ENCODE measurements around the gene TBPL2. TPM values are rescaled to one million over a fixed set of nuclear protein-coding genes. Genes with fewer than 3 reads are reported as not detected.
"Not testable (repeated sequence)": the region's sequence is repeated elsewhere in the genome, so short reads cannot be mapped to it uniquely, and the experiment has no call there.

TBPL2 gene
- total RNA-seq, 1 donor from 2014 or later: not detected

DNA sequence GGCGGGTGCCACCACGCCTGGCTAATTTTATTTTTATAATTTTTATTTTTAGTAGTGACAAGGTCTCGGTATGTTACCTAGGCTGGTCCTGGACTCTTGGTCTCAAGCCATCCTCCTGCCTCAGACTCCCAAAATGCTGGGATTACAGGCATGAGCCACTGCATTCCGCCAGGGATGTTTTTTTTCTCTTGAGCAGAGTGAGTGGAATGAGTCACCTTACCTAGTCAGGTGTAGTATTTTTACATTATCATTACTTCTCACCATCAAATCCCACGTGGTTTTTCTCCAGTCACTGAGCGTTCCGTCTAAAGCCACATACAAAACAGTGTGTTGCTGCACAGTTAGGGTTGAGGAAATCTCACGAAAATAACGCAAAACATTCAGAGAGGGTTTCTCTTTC is 870 bp upstream of the TBPL2 start:
- intact Hi-C loops (cut with micrococcal nuclease): no loop called here

DNA sequence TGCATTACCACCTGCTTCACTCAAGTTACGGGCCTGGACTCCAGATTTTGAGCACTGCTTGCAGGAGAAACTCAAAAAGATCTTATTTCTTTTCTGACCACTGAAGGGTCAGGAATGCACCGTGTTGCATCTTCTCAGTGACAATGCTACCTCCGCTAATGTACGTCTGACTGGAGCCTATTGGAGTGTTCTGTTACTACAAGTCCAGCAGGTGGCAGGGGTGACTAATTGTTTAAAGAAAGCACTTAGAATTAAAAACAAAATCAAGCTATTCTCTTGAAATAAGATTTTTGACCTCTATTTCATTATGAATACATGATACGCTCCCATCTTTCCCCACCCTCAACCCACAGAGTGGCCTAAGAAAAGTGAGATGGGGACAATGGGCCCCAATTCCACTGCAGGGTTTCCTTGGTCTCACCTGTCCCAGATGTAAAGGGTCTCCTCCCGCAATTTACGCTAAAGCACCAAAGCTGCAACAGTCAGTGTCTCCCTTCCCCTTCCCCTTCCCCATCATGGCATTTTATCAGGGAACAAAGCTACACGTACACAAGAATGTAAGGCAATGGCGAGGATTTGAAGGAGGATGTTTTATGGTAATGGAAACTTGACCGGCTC is 2.2 kb downstream of the TBPL2 start:
- intact Hi-C loops (cut with micrococcal nuclease): no loop called here

GRCh38 chr14:55436931-55437330 is 3.5 kb downstream of the TBPL2 start:
- intact Hi-C loops (cut with micrococcal nuclease): no loop called here

DNA sequence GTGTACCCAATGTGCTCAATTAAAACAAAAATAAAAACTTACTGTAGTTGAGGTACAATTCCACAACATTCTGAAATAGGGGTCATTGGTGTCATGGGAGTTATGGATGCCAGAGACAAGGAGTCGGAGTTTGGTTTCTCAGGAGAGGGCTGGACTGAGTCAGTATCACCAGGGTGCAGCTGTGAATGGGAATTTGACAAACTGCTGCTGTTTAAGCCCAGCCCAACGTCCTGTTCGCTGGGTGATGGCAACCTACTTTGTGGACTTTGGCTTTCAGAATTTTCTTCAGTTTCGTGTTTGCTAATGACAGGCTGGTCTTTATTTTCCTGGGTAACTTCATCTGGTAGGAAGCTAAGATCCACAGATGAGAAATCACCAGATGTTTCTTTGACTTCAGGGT is 3.9 kb downstream of the TBPL2 start:
- intact Hi-C loops (cut with micrococcal nuclease): no loop called here

GRCh38 chr14:55434805-55435174 is 5.6 kb downstream of the TBPL2 start:
- intact Hi-C loops (cut with micrococcal nuclease): no loop called here

DNA sequence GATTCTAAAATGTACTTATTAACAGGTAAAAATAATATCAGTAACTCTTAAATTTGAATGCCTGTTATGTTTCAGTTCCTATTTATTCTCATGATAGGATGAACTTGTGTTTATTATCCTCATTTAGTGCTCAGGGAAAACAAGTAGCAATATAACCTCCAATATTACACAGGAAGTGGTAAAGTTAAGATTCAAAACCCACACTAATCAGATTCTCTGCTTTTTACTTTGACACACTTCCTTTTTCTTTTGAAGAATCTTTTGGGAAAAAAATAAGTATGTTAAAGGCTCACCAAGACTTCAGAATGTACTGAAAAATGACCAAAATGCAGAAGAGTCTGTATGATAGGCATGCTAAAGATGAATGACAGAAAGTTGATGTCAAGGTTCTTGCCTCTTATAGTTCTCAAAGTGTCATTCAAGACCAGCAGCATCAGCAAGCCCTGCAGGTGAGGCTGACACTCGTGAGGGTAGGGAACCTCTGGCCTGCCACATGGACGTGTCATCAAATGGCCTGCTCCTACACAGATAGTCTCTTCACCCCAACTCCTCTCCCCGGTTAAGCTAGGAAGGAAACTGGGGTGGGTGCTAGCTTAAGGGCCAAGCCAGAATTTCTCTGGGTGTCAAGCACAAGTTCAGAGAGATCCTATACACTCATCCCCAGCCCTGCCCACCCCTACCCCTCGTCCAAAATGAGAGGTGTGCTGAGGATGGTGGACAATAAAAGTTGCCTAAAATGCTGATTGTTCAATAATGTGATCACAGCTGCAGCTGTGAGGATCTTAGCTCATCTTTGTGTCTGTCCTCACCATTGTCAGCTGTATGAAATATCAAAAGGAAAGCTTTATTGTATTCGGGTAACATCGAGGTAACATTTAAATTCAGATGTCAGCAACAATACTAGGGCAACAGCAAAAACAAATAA is 6.3 kb downstream of the TBPL2 start:
- intact Hi-C loops (cut with micrococcal nuclease): no loop called here

- intact Hi-C loops (cut with micrococcal nuclease): no loop called here
Observed at GRCh38 chr14:55432628-55433027, 7.8 kb downstream of the TBPL2 start.

DNA sequence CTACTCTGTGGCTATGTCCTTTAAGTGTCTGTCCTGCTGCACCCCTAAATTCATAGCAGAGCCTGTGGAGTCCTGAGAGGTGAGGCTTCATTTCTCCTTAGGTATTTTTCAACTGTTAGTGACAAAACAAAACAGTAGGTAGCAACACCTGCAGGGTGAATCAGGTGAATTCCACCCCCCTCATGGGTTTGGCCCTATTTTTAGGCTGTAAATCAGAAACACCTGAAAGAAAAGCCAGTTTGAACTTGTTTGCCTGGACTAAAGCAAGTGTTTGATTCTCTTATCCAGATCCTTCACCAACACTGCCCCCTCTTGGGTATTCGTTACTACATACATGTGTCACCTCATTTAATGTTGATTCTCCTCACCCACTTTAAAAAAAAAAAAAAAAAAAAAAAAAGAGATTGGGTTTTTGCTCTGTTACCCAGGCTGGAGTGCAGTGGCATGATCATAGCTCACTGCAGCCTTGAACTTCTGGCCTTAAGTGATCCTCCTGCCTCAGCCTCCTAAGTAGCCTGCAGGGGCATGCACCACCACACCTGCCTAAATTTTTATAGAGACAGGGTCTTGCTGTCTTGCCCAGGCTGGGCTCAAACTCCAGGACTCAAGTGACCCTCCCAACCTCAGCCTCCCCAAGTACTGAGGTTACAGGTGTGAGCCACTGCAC is 10.3 kb downstream of the TBPL2 start:
- intact Hi-C loops (cut with micrococcal nuclease): loop anchor here (1.0 kb wide), 3 partner anchors 159 to 217 kb away; partner anchors contain the start of gene FBXO34

DNA sequence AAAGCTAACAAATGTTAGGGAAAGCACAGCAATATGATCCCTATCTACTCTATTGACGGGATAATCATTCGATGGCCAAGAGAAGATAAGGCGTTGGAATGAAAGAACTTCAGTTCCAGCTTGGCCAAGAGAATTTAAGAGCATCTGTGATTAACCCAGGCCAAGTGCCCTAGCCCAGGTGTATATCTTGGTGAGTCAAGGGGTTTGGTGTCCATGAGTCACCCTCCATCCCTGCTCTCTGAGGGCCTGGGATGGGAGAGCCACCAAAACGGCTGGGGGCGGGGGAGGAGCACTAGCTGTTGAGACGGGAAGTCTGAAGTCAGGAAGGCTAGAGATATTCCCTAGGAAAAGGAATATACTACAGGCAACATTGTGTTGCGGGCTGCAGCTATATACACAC is 13.0 kb downstream of the TBPL2 start:
- intact Hi-C loops (cut with micrococcal nuclease): no loop called here

GRCh38 chr14:55426891-55427290 is 13.5 kb downstream of the TBPL2 start:
- intact Hi-C loops (cut with micrococcal nuclease): no loop called here

GRCh38 chr14:55425091-55425490 is 15.3 kb downstream of the TBPL2 start:
- intact Hi-C loops (cut with micrococcal nuclease): no loop called here

- intact Hi-C loops (cut with micrococcal nuclease): no loop called here
Observed at GRCh38 chr14:55423969-55424368, 16.4 kb downstream of the TBPL2 start.

DNA sequence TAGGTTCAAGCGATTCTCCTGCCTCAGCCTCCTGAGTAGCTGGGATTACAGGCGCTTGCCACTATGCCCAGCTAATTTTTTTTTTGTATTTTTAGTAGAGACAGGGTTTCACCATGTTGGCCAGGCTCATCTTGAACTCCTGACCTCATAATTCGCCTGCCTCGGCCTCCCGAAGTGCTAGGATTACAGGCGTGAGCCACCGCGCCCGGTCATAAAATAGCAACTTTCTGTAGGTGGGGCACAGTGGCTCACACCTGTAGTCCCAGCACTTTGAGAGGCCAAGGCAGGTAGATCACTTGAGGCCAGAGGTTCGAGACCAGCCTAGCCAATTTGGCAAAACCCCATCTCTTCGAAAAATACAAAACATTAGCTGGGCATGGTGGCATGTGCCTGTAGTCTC is 18.1 kb downstream of the TBPL2 start:
- intact Hi-C loops (cut with micrococcal nuclease): not testable (repeated sequence)

- intact Hi-C loops (cut with micrococcal nuclease): loop anchor here (10.0 kb wide), 1 partner anchor 165 kb away; the partner anchor contains the start of gene KTN1
Observed at GRCh38 chr14:55419663-55420062, 20.8 kb downstream of the TBPL2 start.

DNA sequence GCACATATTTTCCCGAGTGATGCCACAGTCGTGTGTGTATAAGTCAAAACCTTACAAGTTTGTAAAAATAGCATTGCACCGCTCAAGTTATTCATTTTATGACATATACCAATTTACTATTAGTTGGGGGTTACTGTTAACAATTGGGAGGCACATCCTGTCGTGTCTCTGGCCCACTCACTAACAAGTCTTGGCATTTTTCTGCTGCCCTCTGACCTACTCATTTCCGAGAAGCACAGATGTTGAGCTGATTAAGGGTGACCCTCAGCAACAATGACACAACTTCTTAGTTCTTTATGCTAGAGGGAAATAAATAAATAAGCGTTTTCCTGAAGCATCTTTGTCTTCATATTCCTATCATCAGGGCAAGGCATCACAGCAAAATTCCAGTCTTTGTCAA is 22.0 kb downstream of the TBPL2 start:
- intact Hi-C loops (cut with micrococcal nuclease): loop anchor here (10.0 kb wide), 1 partner anchor 166 kb away; the partner anchor contains the start of gene KTN1

DNA sequence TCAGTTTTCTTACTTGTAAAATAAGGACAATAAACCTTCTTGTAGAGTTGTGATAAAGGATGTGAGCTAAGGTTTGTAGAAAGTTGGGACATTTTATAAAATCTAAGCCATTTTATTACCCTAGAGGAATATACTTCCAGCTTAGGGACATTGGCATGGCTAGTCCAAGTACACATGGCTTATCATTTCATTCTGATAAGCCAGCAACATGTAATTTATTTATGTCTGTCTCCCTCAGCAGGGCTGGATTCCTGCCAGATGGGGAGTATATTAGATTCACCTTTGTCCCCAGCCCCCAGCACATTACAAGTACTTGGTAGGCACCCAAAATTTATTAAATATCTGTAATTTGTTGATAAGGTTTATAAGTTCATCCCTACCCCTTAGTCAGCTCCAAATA is 22.5 kb downstream of the TBPL2 start:
- intact Hi-C loops (cut with micrococcal nuclease): loop anchor here (10.0 kb wide), 1 partner anchor 167 kb away; the partner anchor contains the start of gene KTN1

- intact Hi-C loops (cut with micrococcal nuclease): loop anchor here (10.0 kb wide), 1 partner anchor 168 kb away; the partner anchor contains the start of gene KTN1
Observed at GRCh38 chr14:55416866-55417265, 23.6 kb downstream of the TBPL2 start.

DNA sequence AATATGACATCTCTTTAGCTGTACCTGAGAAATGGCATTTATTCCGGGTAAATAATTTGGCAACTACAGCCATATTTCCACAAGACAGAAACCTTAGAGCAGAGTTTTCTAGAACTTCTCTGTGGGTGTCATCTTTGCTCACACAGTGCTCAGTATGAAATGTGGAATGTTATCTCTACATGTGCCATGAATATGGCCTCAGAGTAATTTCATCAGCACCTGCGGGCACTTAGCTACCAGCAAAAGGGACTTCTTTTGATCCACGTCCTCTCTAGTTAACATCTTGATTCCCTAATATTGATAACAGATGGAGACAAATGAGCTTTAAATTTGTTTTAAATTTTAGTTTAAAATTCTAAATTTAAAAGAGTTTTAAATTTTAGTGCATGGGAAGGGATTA is 25.9 kb downstream of the TBPL2 start:
- intact Hi-C loops (cut with micrococcal nuclease): loop anchor here (10.0 kb wide), 1 partner anchor 170 kb away; the partner anchor contains the start of gene KTN1

DNA sequence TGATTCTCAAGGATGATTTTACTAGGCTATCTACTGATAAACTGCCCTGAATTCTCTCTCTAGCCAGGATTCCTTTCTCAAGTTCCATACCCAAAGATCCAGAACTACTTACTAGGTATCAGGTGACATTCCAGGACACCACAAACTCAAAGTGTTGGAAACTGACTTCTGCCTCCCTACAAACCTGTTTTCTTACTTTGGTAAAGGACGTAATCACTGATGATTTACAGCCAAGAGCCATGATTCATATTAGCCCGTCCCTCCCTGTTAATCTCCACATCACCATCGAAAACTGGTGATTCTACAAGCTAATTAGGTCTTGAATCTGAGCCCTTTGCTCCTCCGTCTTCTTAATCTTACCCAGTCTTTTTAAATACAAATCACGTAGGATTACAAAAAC is 27.7 kb downstream of the TBPL2 start:
- intact Hi-C loops (cut with micrococcal nuclease): loop anchor here (10.0 kb wide), 1 partner anchor 172 kb away; the partner anchor contains the start of gene KTN1

DNA sequence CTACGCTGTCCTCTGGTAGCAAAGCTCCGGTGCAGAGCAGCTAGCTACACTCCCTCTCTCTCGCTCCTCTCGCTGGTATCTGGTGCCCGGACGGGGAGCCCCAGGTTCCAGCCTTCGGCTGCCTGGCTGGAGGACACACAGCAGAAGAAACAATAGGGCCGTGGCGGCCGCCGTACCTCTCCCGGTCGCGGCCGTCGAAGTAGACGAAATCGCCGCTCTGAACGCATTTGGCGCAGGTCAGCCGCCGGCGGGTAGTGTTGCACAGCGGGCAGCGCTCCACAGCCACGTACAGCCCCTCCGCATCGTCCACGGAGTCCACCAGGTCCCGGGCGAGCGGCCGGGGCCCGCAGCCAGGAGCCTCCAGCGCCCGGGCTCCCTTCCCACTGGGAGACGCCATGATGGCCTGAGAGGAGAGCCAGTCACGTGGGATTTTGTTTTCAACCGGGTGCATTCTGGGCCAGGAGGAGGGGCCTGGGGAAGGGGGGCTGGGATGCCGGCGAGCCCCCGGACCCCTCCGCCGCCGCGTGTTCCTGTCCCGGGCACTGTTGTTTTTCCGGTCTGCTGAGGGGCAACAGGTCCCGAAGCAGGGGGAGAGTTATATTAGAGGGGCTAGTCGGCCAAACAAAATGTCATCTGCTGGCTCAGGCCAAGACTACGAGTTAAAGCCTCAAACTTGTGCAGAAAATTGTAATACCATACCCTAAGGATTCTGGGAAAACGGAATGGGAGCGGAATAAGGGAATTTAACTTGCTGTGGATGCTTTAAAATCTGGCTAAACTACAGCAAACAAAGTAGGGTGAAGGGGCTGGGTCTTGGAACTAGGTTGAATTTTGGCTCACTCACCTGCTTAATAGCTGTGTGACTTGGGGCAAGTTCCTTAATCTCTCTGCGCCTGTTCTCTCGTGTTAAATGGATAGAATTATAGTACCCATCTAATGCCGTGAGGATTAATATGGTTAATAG is 28.7 kb downstream of the TBPL2 start, which contains the start of gene ATG14:
Gene ATG14, minus strand, starts transcription at position 405 of the 964 bp plus-strand sequence. Its CDS starts 8 bp downstream, at position 397.
- intact Hi-C loops (cut with micrococcal nuclease): loop anchor here (1.0 to 10.0 kb wide), 4 partner anchors 37 to 173 kb away; partner anchors contain the start of genes FBXO34 and KTN1
